ENCODE measurements around the gene MXRA5. TPM values are rescaled to one million over a fixed set of nuclear protein-coding genes. Genes with fewer than 3 reads are reported as not detected.

The MXRA5 gene
- total RNA-seq, 4 donors from 2014 or later = 5.9 to 11.4 (median 8.3) TPM

DNA sequence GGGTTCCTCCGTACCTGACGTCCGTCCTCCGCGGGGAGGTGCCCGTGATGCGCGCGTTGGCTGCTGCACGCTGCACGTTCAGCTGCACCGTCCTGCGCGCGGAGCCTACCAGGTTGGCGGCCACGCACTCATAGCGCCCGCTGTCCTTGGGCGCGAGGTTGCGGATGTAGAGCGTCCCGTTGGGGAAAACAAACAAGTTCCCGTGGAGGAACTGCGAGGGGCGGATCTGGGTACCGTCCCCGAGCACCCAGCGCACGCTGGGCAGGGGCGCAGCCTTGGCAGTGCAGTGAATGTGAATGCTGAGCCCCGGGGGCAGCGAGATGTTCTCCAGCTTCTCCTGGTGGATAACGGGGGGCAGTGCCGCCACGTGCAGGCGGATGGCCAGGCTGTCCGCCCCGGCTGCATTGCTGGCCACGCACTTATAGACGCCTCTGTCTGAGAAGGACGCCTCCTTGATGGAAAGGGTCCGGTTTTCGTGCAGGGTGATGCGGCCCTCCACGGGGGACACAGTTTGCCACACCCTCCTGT is 29.2 kb downstream of the MXRA5 start:
- intact Hi-C loops (cut with DNase I; ENCODE audit: low total_unique reads) = no loop called here
- DNase-seq (ENCODE audit: low spot score in 2 of 2) = no peak
- WGBS, 2 donors = 85 to 98% methylated on average over 15 to 47 of the region's 47 CpGs
- no peak overlapping the region for H3K4me3 ChIP-seq (ENCODE audit: low read depth, poor library complexity, severe bottlenecking)
- no peak for TF ChIP-seq POLR2A (IDR thresholded peaks at IDR 0.05)
- TF ChIP-seq, protein P1, sequence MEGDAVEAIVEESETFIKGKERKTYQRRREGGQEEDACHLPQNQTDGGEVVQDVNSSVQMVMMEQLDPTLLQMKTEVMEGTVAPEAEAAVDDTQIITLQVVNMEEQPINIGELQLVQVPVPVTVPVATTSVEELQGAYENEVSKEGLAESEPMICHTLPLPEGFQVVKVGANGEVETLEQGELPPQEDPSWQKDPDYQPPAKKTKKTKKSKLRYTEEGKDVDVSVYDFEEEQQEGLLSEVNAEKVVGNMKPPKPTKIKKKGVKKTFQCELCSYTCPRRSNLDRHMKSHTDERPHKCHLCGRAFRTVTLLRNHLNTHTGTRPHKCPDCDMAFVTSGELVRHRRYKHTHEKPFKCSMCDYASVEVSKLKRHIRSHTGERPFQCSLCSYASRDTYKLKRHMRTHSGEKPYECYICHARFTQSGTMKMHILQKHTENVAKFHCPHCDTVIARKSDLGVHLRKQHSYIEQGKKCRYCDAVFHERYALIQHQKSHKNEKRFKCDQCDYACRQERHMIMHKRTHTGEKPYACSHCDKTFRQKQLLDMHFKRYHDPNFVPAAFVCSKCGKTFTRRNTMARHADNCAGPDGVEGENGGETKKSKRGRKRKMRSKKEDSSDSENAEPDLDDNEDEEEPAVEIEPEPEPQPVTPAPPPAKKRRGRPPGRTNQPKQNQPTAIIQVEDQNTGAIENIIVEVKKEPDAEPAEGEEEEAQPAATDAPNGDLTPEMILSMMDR (IDR thresholded peaks at IDR 0.05) = no peak

- DNase-seq (ENCODE audit: low spot score in 2 of 2) = no peak
- H3K4me3 ChIP-seq (ENCODE audit: low read depth, poor library complexity, severe bottlenecking) = no peak overlapping the region
- WGBS, 2 donors = 94 to 95% methylated on average over 2 of the region's 2 CpGs
- no peak for TF ChIP-seq POLR2A (IDR thresholded peaks at IDR 0.05)
- TF ChIP-seq, protein P1 (IDR thresholded peaks at IDR 0.05) = no peak
- intact Hi-C loops (cut with DNase I; ENCODE audit: low total_unique reads) = no loop called here
These were observed 34.3 kb downstream of the MXRA5 start for GRCh38 chrX:3312109-3312508.

DNA sequence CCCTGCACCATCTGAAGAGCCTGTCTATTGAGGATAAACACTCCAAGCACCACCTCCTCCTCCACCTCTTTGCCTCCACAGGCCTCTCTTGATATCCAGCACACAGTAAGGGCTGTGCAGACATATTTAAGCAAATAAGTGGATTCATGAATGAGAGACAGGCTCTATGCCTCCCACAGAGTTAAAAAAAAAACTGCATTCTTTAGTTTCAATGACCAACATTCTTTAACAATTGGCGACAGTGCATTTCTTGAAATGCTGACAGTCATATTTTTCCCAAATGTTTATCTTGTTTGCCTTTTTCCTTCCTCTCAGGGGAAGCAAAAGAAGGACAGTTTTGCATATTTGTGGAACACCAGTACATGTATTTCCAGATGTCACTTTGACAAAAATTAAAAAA is 38.6 kb downstream of the MXRA5 start:
- TF ChIP-seq, protein P1 (IDR thresholded peaks at IDR 0.05) = no peak
- TF ChIP-seq POLR2A (IDR thresholded peaks at IDR 0.05) = no peak
- 78 to 81% methylated on average over 1 of the region's 1 CpG for WGBS, 2 donors
- H3K4me3 ChIP-seq (ENCODE audit: low read depth, poor library complexity, severe bottlenecking) = no peak overlapping the region
- intact Hi-C loops (cut with DNase I; ENCODE audit: low total_unique reads) = no loop called here
- no peak for DNase-seq (ENCODE audit: low spot score in 2 of 2)

- no peak for TF ChIP-seq POLR2A (IDR thresholded peaks at IDR 0.05)
- TF ChIP-seq, protein P1 (IDR thresholded peaks at IDR 0.05) = no peak
- H3K4me3 ChIP-seq (ENCODE audit: low read depth, poor library complexity, severe bottlenecking) = no peak overlapping the region
- no peak for DNase-seq (ENCODE audit: low spot score in 2 of 2)
- intact Hi-C loops (cut with DNase I; ENCODE audit: low total_unique reads) = no loop called here
- 43 to 65% methylated on average over 1 of the region's 1 CpG for WGBS, 2 donors
These were observed 46.8 kb downstream of the MXRA5 start for GRCh38 chrX:3299636-3300035.

DNA sequence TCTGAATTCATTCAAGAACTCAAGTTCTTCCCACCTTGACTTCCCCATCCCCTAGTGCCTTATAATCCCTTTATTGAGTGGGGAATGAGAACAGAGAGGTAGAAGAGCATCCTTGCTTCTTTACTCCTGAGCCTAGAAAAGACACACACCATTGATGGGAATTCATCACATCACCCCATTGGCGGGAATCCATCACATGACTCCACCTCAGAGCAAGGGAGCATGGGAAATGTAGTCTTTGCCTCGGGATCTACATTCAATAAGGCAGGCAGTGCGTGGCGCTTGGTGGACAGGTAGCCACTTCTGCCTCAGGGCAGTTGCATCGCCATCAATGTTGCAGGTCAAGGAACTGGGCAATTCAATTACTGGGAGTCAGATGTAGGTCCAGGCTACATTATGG is 50.7 kb downstream of the MXRA5 start:
- TF ChIP-seq POLR2A (IDR thresholded peaks at IDR 0.05) = no peak
- TF ChIP-seq, protein P1 (IDR thresholded peaks at IDR 0.05) = no peak
- intact Hi-C loops (cut with DNase I; ENCODE audit: low total_unique reads) = no loop called here
- WGBS, 2 donors = 66 to 88% methylated on average over 5 of the region's 5 CpGs
- H3K4me3 ChIP-seq (ENCODE audit: low read depth, poor library complexity, severe bottlenecking) = no peak overlapping the region
- no peak for DNase-seq (ENCODE audit: low spot score in 2 of 2)

DNA sequence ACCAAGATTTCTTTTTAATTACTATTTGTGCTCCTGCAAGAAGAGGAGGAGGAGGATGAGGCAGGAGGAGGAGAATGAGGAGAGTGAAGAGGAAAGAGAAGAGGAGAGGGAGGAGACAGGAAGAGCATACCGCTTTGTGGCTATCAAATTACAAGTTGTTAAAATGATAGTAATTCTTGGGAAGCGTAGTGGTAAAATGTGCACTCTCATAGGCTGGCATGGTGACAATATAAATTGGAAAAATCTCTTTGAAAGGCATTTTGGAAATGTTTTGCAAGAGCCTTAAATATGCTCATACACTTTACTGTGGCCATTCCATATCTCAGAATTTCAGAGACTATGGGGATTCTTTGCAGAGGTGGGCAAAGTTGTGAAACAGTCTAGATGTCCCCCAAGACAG is 53.2 kb downstream of the MXRA5 start:
- no peak for DNase-seq (ENCODE audit: low spot score in 2 of 2)
- TF ChIP-seq, protein P1 (IDR thresholded peaks at IDR 0.05) = no peak
- no peak for TF ChIP-seq POLR2A (IDR thresholded peaks at IDR 0.05)
- no peak overlapping the region for H3K4me3 ChIP-seq (ENCODE audit: low read depth, poor library complexity, severe bottlenecking)
- 67 to 72% methylated on average over 2 of the region's 2 CpGs for WGBS, 2 donors
- intact Hi-C loops (cut with DNase I; ENCODE audit: low total_unique reads) = no loop called here
